Ascending aorta (tissue), 2 donors: ENCODE measurements around the gene CNGB1. TPM values are rescaled to one million over a fixed set of nuclear protein-coding genes. Genes with fewer than 3 reads are reported as not detected.

Source experiments
- DNase-seq, 2 donors: peaks; one replicate each; pipeline ENCODE4 v3.0.0-alpha.2; 2019; ENCODE audit warnings: low spot score in 2 of 2
- H3K27ac ChIP-seq, 2 donors: fragments of 200-600 bp; sonication (generic); one replicate each; pipeline ENCODE4 v1.5.1; 2016 to 2017; ENCODE audit warnings: mild to moderate bottlenecking in 1 of 2
- H3K27me3 ChIP-seq: fragments of 200-600 bp; sonication (generic); one replicate; pipeline ENCODE4 v1.5.1; 2017
- H3K36me3 ChIP-seq, 2 donors: fragments of 200-600 bp; sonication (generic); one replicate each; pipeline ENCODE4 v1.5.1; 2016
- H3K4me1 ChIP-seq, 2 donors: fragments of 200-600 bp; sonication (generic); one replicate each; pipeline ENCODE4 v1.5.1; 2016 to 2017; ENCODE audit warnings: mild to moderate bottlenecking in 1 of 2
- H3K4me3 ChIP-seq, 2 donors: fragments of 200-600 bp; sonication (generic); one replicate each; pipeline ENCODE4 v1.5.1; 2016 to 2017; ENCODE audit warnings: mild to moderate bottlenecking in 1 of 2
- H3K9me3 ChIP-seq, 2 donors: fragments of 200-600 bp; sonication (generic); one replicate each; pipeline ENCODE4 v1.5.1; 2016
- CTCF ChIP-seq, 3 experiments: fragments of 200-600 bp in 2 of 3; fragments of 450-650 bp in 1 of 3; sonication (generic) in 2 of 3; IDR thresholded peaks; one replicate each; pipeline ENCODE4 v1.5.1; 2016 to 2019; ENCODE audit warnings: antibody characterized with exemption in 3 of 3, mild to moderate bottlenecking in 1 of 3, moderate library complexity in 1 of 3
- intact Hi-C: fragments of 100-400 bp; cut with DNase I; formaldehyde crosslinking; loops from one replicate; pipeline ENCODE4 v1.15.1; 2023
- total RNA-seq: library from RNA; depleted of rRNA; stranded (reverse); fragments of >200 nt; gene quantifications from one replicate; pipeline ENCODE4 v1.1.0, GENCODE V29; 2016

CNGB1 gene
- total RNA-seq, 1 donor from 2014 or later = not detected

GRCh38 chr16:57986196-57986595 lies 15.3 kb upstream of the CNGB1 start:
- intact Hi-C loops = no loop called here
- H3K4me3 ChIP-seq = no peak overlapping the region
- H3K9me3 ChIP-seq = no peaks in the 10 kb centered on the region
- no peak for DNase-seq
- TF ChIP-seq CTCF (IDR thresholded peaks at IDR 0.05) = no peak
- no peaks in the 10 kb centered on the region for H3K27me3 ChIP-seq
- no peaks in the 10 kb centered on the region for H3K36me3 ChIP-seq
- H3K4me1 ChIP-seq = peaks cover 3 to 7% of the 10 kb centered on the region in 2 donors
- no peak overlapping the region for H3K27ac ChIP-seq

GRCh38 chr16:57985204-57986181 lies 14.6 kb upstream of the CNGB1 start:
- intact Hi-C loops = no loop called here
- H3K27ac ChIP-seq = no peak overlapping the region

GRCh38 chr16:57984443-57985203 lies 13.7 kb upstream of the CNGB1 start:
- peak; percentile 37 to 86 for DNase-seq
- Histone ChIP-seq H3K27me3 (no peaks in the 10 kb centered on the region), H3K27ac (no peak overlapping the region), H3K36me3 (no peaks in the 10 kb centered on the region), H3K9me3 (no peaks in the 10 kb centered on the region), H3K4me1 (peaks cover 3 to 7% of the 10 kb centered on the region in 2 donors), H3K4me3 (peak overlapping the region; percentile 44 to 57)
- intact Hi-C loops = no loop called here
- TF ChIP-seq CTCF (IDR thresholded peaks at IDR 0.05) = no peak

More at GRCh38 chr16:57985204-57986181, 14.6 kb upstream of the CNGB1 start:
- peak overlapping the region; percentile 44 to 57 for H3K4me3 ChIP-seq
- no peaks in the 10 kb centered on the region for H3K9me3 ChIP-seq
- no peak for DNase-seq
- no peaks in the 10 kb centered on the region for H3K36me3 ChIP-seq
- no peaks in the 10 kb centered on the region for H3K27me3 ChIP-seq
- no peak for TF ChIP-seq CTCF (IDR thresholded peaks at IDR 0.05)
- H3K4me1 ChIP-seq = peaks cover 3 to 7% of the 10 kb centered on the region in 2 donors

GRCh38 chr16:57982385-57982784 lies 11.5 kb upstream of the CNGB1 start:
- intact Hi-C loops = no loop called here
- DNase-seq = no peak

More at GRCh38 chr16:57982385-57982784, 11.5 kb upstream of the CNGB1 start:
- no peak for TF ChIP-seq CTCF (IDR thresholded peaks at IDR 0.05)
- no peaks in the 10 kb centered on the region for H3K9me3 ChIP-seq
- H3K4me1 ChIP-seq = peaks cover 3 to 7% of the 10 kb centered on the region in 2 donors
- H3K36me3 ChIP-seq = no peaks in the 10 kb centered on the region
- H3K27ac ChIP-seq = no peak overlapping the region
- H3K4me3 ChIP-seq = no peak overlapping the region
- no peaks in the 10 kb centered on the region for H3K27me3 ChIP-seq
